GM12878 (cell line): ENCODE data around the gene CLNK. TPM values are rescaled to one million over a fixed set of nuclear protein-coding genes. Genes with fewer than 3 reads are reported as not detected.

Experiments used
- ASH2L ChIP-seq: fragments of 300-600, 200-600 bp; sonication (generic); IDR thresholded peaks from 2 replicates; pipeline ENCODE4 v1.6.1; 2017; ENCODE audit warnings: low read depth, mild to moderate bottlenecking, borderline replicate concordance
- ATF7 ChIP-seq: fragments of 450-650 bp; IDR thresholded peaks from 2 replicates; pipeline ENCODE4 v1.6.1; 2016; ENCODE audit warnings: low read depth, mild to moderate bottlenecking
- CBFB ChIP-seq: IDR thresholded peaks from 2 replicates; pipeline ENCODE4 v1.6.1; 2016; ENCODE audit warnings: antibody characterized with exemption, low read depth
- CBX5 ChIP-seq: sonication (generic); IDR thresholded peaks from 2 replicates; pipeline ENCODE4 v1.6.1; 2016; ENCODE audit warnings: low read depth, moderate library complexity, mild to moderate bottlenecking, inconsistent platforms
- FOS ChIP-seq: IDR thresholded peaks from 3 replicates; pipeline ENCODE4 v1.6.1; 2011; ENCODE audit warnings: borderline replicate concordance; ENCODE audit not compliant: insufficient read length; ENCODE audit errors: extremely low read depth
- GABPA ChIP-seq: IDR thresholded peaks from 2 replicates; pipeline ENCODE4 v1.6.1; 2014; ENCODE audit warnings: antibody characterized with exemption, low read depth, mild to moderate bottlenecking, inconsistent platforms
- HDAC6 ChIP-seq: fragments of 200-600 bp; sonication (generic); IDR thresholded peaks from one replicate; pipeline ENCODE4 v1.8.0; 2017; ENCODE audit warnings: antibody characterized with exemption; ENCODE audit not compliant: unreplicated experiment
- HDGF ChIP-seq: fragments of 450-650 bp; IDR thresholded peaks from 2 replicates; pipeline ENCODE4 v1.6.1; 2016; ENCODE audit warnings: antibody characterized with exemption
- KAT2A ChIP-seq: conservative IDR thresholded peaks from 2 replicates; pipeline ENCODE4 v1.6.1; 2011; ENCODE audit warnings: low read depth, low read length; ENCODE audit not compliant: control insufficient read depth
- MAX ChIP-seq: IDR thresholded peaks from 2 replicates; pipeline ENCODE4 v1.6.1; 2012; ENCODE audit warnings: low read depth, low read length, improper control_type of control experiment
- MEF2A ChIP-seq: IDR thresholded peaks from 2 replicates; pipeline ENCODE4 v1.6.1; 2011; ENCODE audit warnings: low read depth, mild to moderate bottlenecking, low read length, moderate library complexity; ENCODE audit not compliant: insufficient read depth
- MEF2B ChIP-seq: fragments of 450-650 bp; IDR thresholded peaks from 2 replicates; pipeline ENCODE4 v1.6.1; 2018; ENCODE audit warnings: mild to moderate bottlenecking, moderate library complexity; ENCODE audit not compliant: partially characterized antibody, poor library complexity, severe bottlenecking
- MYC ChIP-seq: IDR thresholded peaks from 2 replicates; pipeline ENCODE4 v1.6.1; 2011; ENCODE audit warnings: mild to moderate bottlenecking, low read length, moderate library complexity, inconsistent platforms; ENCODE audit not compliant: insufficient read depth, insufficient replicate concordance, insufficient read length, severe bottlenecking
- NBN ChIP-seq: fragments of 450-650 bp; IDR thresholded peaks from 2 replicates; pipeline ENCODE4 v1.6.1; 2016
- NFYA ChIP-seq: IDR thresholded peaks from 2 replicates; pipeline ENCODE4 v1.6.1; 2011; ENCODE audit warnings: low read depth, mild to moderate bottlenecking, low read length, improper control_type of control experiment, borderline replicate concordance
- NR2C1 ChIP-seq: fragments of 450-650 bp; IDR thresholded peaks from 2 replicates; pipeline ENCODE4 v1.6.1; 2017; ENCODE audit warnings: antibody characterized with exemption, mild to moderate bottlenecking, moderate library complexity
- NR2F1 ChIP-seq: fragments of 450-650 bp; conservative IDR thresholded peaks from 2 replicates; pipeline ENCODE4 v1.6.1; 2017; ENCODE audit warnings: mild to moderate bottlenecking
- POLR2A ChIP-seq: IDR thresholded peaks from 2 replicates; pipeline ENCODE4 v1.6.1; 2011; ENCODE audit warnings: low read depth, mild to moderate bottlenecking, low read length
- POU2F2 ChIP-seq: IDR thresholded peaks from 3 replicates; pipeline ENCODE4 v1.6.1; 2011; ENCODE audit warnings: low read depth, mild to moderate bottlenecking, low read length, borderline replicate concordance
- RAD51 ChIP-seq: fragments of 450-650 bp; IDR thresholded peaks from 2 replicates; pipeline ENCODE4 v1.6.1; 2016; ENCODE audit warnings: moderate library complexity, mild to moderate bottlenecking, inconsistent platforms
- RELA ChIP-seq: fragments of 450-650 bp; IDR thresholded peaks from 2 replicates; pipeline ENCODE4 v1.8.0; 2014; ENCODE audit warnings: borderline replicate concordance; ENCODE audit not compliant: partially characterized antibody
- SIX5 ChIP-seq: IDR thresholded peaks from 2 replicates; pipeline ENCODE4 v1.6.1; 2011; ENCODE audit warnings: mild to moderate bottlenecking, low read depth, low read length, moderate library complexity; ENCODE audit not compliant: severe bottlenecking
- STAT1 ChIP-seq: fragments of 450-650 bp; conservative IDR thresholded peaks from 2 replicates; pipeline ENCODE4 v1.6.1; 2014; ENCODE audit warnings: antibody characterized with exemption, mild to moderate bottlenecking
- STAT3 ChIP-seq: IDR thresholded peaks from 2 replicates; pipeline ENCODE4 v1.6.1; 2011; ENCODE audit warnings: low read depth, low read length, improper control_type of control experiment
- SUPT20H ChIP-seq: IDR thresholded peaks from 2 replicates; pipeline ENCODE4 v1.6.1; 2011; ENCODE audit warnings: low read depth, mild to moderate bottlenecking, low read length, moderate library complexity, borderline replicate concordance; ENCODE audit not compliant: control insufficient read depth
- TCF12 ChIP-seq: IDR thresholded peaks from 2 replicates; pipeline ENCODE4 v1.6.1; 2011; ENCODE audit warnings: low read depth, mild to moderate bottlenecking, low read length
- YY1 ChIP-seq: IDR thresholded peaks from 2 replicates; pipeline ENCODE4 v1.6.1; 2011; ENCODE audit warnings: low read depth, mild to moderate bottlenecking, low read length
- ZNF687 ChIP-seq: fragments of 450-650 bp; IDR thresholded peaks from 2 replicates; pipeline ENCODE4 v1.6.1; 2017; ENCODE audit warnings: mild to moderate bottlenecking, moderate library complexity
- ZSCAN29 ChIP-seq: fragments of 450-650 bp; IDR thresholded peaks from 2 replicates; pipeline ENCODE4 v1.6.1; 2017; ENCODE audit warnings: mild to moderate bottlenecking, moderate library complexity
- ZZZ3 ChIP-seq: IDR thresholded peaks from 2 replicates; pipeline ENCODE4 v1.6.1; 2011; ENCODE audit warnings: low read depth; ENCODE audit not compliant: control insufficient read depth, insufficient read length
- polyA plus RNA-seq, 11 experiments: library from polyadenylated mRNA; depleted of rRNA in 4 of 11; unstranded in 6 of 11; stranded (reverse) in 5 of 11; fragments of >200 nt; fragmentation: Nextera tagmentation in 4 of 11; fragmentation: Illumina TruSeq in 1 of 11; extraction: Ambion mirVana in 4 of 11; extraction: Trizol in 1 of 11; gene quantifications; 1 replicate in 1 of 11; 2 replicates in 10 of 11; pipeline versions ENCODE4 v1.2.1 to v1.2.3, GENCODE V29; 2011 to 2016; ENCODE audit warnings: inconsistent platforms in 2 of 11, missing spikeins in 2 of 11, low read depth in 1 of 11
- total RNA-seq, 4 experiments: library from RNA; depleted of rRNA in 3 of 4; stranded (reverse); fragments of >200 nt in 3 of 4; fragmentation: Illumina TruSeq in 1 of 4; extraction: Trizol in 1 of 4; gene quantifications; 2 replicates each; pipeline versions ENCODE4 v1.2.1 to v1.2.3, GENCODE V29; 2013 to 2021
- TF ChIP-seq, protein P1 (sequence below): IDR thresholded peaks from 2 replicates; pipeline ENCODE4 v1.6.1; 2011; ENCODE audit warnings: low read depth, mild to moderate bottlenecking, low read length, moderate library complexity, borderline replicate concordance; ENCODE audit errors: extremely low read depth

Gene CLNK
- total and polyA plus RNA-seq, 10 of the 15 experiments (the other 5 are each of a cell fraction or from before 2014, with no cell fraction given), result 2.1 to 14.3 (median 2.7) TPM

GRCh38 chr4:10730590-10730989, 46.0 kb upstream of the CLNK start (continued):
- TF ChIP-seq MYC (no peak), SUPT20H (no peak), GABPA (no peak), HDGF (no peak), CBFB (peak; percentile 89), POLR2A (no peak), STAT1 (no peak), NR2C1 (no peak), RAD51 (peak; percentile 57; the same call in 1 of the 2 replicates), MAX (no peak), CBX5 (peak; percentile 80), HDAC6 (no peak), ZNF687 (peak; percentile 19; the same call in 1 of the 2 replicates), KAT2A (no peak), MEF2A (peak; percentile 96), YY1 (no peak), ATF7 (peak; percentile 81; the same call in 1 of the 2 replicates), ASH2L (no peak), FOS (no peak), MEF2B (peak; percentile 86), ZSCAN29 (peak; percentile 75; the same call in 1 of the 2 replicates), NR2F1 (no peak; the same call in 1 of the 2 replicates), NBN (peak; percentile 43), SIX5 (no peak), RELA (peak; percentile 70), TCF12 (0 out of 2 replicates have a peak, but pooled peaks have one; percentile 32), POU2F2 (peak; percentile 95), NFYA (no peak), ZZZ3 (no peak), STAT3 (no peak)
- TF ChIP-seq, protein P1, sequence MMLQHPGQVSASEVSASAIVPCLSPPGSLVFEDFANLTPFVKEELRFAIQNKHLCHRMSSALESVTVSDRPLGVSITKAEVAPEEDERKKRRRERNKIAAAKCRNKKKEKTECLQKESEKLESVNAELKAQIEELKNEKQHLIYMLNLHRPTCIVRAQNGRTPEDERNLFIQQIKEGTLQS, result no peak
